HG02938 (cell line): ENCODE measurements around the gene RGS7.
"Not testable (repeated sequence)": the region's sequence is repeated elsewhere in the genome, so short reads cannot be mapped to it uniquely, and the experiment has no call there.

Experiments used
- ATAC-seq: cut with Tn5 transposase; IDR thresholded peaks from one replicate; pipeline ENCODE4 v1.9.1; 2021; ENCODE audit warnings: mild to moderate bottlenecking, moderate library complexity; ENCODE audit not compliant: unreplicated experiment

RGS7 gene

GRCh38 chr1:241090798-241091197 lies 266.2 kb downstream of the RGS7 start:
- no peak for ATAC-seq

GRCh38 chr1:241089066-241089465 lies 267.9 kb downstream of the RGS7 start:
- ATAC-seq = not testable (repeated sequence)

GRCh38 chr1:241088075-241088474 lies 268.9 kb downstream of the RGS7 start:
- not testable (repeated sequence) for ATAC-seq

GRCh38 chr1:241086686-241087085 lies 270.3 kb downstream of the RGS7 start:
- ATAC-seq = no peak

GRCh38 chr1:241083285-241083684 lies 273.7 kb downstream of the RGS7 start:
- ATAC-seq = no peak

- no peak for ATAC-seq
Measured at GRCh38 chr1:241081473-241081872, 275.5 kb downstream of the RGS7 start.

- no peak for ATAC-seq
Measured at GRCh38 chr1:241079459-241079858, 277.5 kb downstream of the RGS7 start.

- ATAC-seq = no peak
Measured at GRCh38 chr1:241079047-241079446, 278.0 kb downstream of the RGS7 start.

- ATAC-seq = no peak
Measured at GRCh38 chr1:241077386-241078147, 279.4 kb downstream of the RGS7 start.

- ATAC-seq = no peak
Measured at GRCh38 chr1:241074507-241074906, 282.5 kb downstream of the RGS7 start.

GRCh38 chr1:241068359-241068758 lies 288.6 kb downstream of the RGS7 start:
- no peak for ATAC-seq

- ATAC-seq = no peak
Measured at GRCh38 chr1:241063276-241063675, 293.7 kb downstream of the RGS7 start.

GRCh38 chr1:241061062-241061461 lies 295.9 kb downstream of the RGS7 start:
- ATAC-seq = no peak

GRCh38 chr1:241048622-241049021 lies 308.4 kb downstream of the RGS7 start:
- ATAC-seq = no peak

- no peak for ATAC-seq
Measured at GRCh38 chr1:241045659-241046058, 311.3 kb downstream of the RGS7 start.

GRCh38 chr1:241034203-241034936 lies 322.6 kb downstream of the RGS7 start:
- no peak for ATAC-seq

GRCh38 chr1:241024834-241025233 lies 332.2 kb downstream of the RGS7 start:
- ATAC-seq = no peak

GRCh38 chr1:241022366-241022765 lies 334.6 kb downstream of the RGS7 start:
- no peak for ATAC-seq

GRCh38 chr1:241020851-241021697 lies 335.9 kb downstream of the RGS7 start:
- no peak for ATAC-seq

GRCh38 chr1:241012708-241013340 lies 344.2 kb downstream of the RGS7 start:
- no peak for ATAC-seq

GRCh38 chr1:241007668-241008067 lies 349.3 kb downstream of the RGS7 start:
- ATAC-seq = no peak
